Astrocyte of the hippocampus (primary cell): ENCODE measurements around the gene CDH4.

Source experiments
- DNase-seq: peaks from one replicate; pipeline ENCODE4 v3.0.0; 2011; ENCODE audit warnings: low read depth, low spot score

The CDH4 gene

DNA sequence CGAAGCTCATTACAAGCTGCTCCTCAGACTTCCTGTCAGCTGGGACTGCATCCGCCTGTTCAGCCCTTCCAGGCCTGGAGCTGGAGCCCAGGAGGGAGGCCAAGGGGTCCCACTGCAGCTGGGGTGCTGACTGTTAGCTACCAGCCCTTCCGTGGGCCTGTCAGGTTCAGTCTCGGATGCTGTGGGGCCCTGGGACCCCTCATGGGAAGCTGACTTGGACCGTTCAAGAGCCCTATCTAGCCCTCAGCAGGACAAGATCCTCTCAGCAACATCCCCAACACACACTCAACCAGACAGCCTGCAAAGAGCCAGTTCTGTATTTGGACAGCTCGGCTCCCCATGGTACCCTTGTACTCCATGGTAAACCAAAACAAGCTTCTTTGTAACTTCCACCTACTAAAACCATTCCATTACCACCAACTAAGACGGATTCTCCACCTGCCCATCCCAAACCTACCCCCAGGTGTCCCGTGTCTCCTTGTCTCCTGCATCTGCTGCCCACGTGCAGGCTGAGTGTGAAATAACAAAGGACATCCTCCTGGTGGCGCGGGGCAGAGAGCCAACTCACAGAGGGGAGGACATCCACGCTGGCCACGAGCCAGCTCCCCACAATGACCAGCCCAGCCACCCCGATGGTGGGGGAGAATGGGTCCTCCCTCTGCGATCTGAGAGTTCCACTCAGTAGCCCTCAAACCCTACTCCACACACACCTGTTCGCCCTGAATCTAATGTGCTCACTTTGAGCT is 702.4 kb downstream of the CDH4 start:
- DNase-seq = no peak

DNA sequence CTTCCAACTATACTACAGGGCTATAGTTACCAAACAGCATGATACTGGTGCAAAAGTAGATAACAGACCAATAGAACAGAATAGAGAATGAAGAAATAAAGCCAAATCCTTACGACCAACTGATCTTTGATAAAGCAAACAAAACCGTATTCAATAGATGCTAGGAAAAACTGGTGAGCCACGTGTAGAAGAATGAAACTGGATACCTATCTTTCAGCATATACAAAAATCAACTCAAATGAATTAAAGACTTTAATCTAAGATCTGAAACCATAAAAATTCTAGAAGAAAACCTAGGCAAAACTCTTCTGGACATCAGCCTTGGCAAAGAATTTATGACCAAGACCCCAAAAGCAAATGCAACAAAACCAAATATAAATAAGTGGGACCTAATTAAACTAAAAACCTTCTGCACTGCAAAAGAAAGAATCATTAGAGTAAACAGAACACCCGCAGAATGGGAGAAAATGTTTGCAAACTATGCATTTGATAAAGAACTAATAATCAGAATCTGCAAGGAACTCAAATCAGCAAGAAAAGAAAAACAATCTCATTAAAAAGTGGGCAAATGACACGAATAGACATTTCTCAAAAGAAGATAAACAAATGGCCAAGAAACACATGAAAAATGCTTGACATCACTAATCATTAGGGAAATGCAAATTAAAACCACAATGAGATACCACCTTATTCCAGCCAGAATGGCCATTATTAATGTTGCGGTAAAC is 703.8 kb downstream of the CDH4 start:
- DNase-seq = no peak

GRCh38 chr20:61956396-61957342 is 704.6 kb downstream of the CDH4 start:
- DNase-seq = peak; percentile 37

- no peak for DNase-seq
Measured at GRCh38 chr20:61957961-61958715, 706.1 kb downstream of the CDH4 start.

DNA sequence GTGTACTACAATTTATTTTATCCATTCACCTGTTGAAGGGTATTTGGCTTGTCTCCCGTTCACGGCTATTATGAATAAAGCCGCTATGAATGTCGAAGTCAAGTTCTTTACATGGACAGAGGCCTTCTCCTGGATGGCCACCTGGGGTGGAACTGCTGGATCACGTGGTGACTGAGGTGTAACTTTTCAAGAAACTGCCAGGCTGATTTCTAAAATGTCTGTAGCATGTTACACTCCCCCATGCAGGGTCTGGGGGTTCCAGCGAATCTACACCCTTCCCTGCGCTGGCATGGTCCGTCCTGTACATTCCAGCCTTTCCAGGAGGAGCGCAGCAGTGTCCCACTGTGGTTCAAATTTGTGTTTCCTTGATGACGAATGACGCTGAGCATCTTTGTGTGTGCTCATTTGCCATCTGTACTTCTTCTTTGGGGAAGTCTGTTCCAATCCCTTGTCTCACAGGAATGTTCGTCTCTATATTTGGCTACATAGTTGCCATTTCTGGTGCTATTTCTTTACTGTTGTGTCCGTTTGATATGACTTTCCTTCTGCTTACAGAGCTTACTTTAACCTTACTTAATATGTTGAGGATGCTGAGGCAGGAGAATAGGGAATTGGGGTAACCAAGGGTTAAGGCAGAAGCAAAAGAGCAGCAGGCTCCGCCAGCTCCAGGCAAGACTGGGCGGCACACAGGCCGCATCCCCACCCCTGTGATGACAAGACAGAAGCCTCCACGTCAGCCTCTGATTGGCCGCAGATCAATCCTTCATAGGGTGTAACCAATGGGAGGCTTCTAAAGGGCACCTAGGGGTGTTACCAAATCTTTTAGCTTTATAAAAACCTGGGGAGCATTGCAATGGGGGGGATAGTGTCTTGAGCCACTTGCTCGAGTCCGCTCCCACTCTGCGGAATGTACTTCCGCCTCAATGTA is 707.0 kb downstream of the CDH4 start:
- no peak for DNase-seq

GRCh38 chr20:61960836-61961235 is 708.8 kb downstream of the CDH4 start:
- no peak for DNase-seq

DNA sequence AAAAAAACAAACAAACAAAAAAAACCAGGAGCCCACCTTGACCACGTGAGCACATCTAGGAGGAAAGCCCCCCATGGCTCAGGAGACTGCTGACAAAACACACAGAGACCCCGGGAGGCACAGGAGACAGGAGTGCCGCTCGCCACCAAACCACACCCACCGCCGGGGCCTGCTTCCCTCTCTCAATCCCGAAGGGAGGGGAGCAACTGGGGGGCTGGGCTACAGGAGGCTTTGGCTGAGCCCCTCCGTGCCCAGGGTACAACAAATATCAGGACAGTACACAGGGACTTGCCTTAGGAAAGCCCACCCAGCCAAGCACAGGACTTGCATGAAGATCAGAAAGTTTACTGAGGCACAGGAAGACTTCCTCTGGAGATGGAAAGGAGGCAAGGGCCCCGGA is 711.1 kb downstream of the CDH4 start:
- DNase-seq = no peak

DNA sequence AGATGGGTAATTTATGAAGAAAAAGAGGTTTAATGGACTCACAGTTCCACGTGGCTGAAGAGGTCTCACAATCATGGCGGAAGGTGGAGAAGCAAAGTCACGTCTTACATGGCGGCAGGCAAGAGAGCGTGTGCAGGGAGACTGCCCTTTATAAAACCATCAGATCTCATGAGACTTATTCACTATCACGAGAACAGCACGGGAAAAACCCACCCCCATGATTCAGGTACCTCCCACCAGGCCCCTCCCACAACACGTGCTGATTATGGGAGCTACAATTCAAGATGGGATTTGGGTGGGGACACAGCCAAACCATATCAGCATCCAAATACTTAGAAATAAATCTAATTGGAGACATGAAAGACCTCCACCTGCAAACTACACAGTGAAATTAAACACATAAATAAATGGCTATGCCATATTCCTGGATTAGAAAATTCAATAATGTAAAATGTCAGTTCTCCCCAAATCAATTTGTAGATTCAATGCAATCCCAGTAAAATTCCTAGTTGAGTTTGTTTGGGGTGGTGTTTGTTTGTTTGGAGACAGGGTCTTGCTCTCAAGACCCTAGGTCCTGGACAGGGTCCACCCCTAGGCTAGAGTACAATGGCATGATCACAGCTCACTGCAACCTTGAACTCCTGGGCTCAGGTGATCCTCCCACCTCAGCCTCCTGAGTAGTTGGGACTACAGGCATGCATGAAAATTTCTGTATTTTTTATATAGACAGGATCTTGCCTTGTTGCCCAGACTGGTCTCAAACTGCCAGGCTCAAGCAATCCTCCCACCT is 712.0 kb downstream of the CDH4 start:
- DNase-seq = no peak

DNA sequence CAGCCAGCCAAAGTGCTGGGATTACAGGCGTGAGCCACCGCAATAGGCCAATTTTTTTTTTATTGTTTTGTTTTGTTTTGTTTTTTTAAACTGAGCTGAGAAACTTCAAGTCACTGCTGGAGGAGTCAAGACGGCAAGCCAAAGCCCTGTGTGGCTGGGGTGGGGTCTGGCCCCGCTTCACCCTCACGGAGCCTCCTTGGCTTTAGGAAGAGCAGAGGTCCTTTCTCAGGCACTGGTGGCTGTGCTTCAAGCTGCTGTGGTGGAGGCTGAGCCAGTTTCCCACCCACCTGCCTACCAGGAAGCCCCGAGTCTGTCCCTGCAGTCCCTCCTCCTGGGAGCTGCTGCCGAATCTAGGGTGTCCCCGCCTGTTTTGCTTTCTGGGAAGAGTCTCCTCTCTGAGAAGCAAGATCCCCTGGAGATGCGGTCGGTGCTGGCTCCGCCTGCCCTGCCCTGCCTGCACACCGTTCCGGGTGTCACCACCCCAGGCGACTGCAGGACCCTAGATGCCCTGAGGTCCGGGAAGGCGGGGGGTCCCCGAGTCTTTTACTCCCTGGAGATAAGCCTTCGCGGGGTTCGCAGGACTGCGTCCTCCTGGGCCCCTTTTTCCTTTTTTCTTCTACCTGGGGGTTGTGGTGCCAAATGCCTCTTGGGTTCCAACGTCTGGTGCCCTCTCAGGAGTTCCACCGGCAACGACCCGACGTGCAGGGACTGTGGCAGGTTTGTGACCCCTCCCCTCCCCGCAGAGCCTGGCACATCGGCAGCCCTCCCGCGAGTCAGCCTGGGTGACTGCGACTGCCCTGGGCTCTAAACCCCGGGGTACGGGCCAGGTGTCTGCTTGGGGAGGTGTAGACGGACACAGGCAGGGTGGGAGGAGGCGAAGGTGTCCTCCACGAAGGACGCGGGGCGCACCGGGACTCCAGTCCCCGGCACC is 712.9 kb downstream of the CDH4 start:
- DNase-seq = no peak

DNA sequence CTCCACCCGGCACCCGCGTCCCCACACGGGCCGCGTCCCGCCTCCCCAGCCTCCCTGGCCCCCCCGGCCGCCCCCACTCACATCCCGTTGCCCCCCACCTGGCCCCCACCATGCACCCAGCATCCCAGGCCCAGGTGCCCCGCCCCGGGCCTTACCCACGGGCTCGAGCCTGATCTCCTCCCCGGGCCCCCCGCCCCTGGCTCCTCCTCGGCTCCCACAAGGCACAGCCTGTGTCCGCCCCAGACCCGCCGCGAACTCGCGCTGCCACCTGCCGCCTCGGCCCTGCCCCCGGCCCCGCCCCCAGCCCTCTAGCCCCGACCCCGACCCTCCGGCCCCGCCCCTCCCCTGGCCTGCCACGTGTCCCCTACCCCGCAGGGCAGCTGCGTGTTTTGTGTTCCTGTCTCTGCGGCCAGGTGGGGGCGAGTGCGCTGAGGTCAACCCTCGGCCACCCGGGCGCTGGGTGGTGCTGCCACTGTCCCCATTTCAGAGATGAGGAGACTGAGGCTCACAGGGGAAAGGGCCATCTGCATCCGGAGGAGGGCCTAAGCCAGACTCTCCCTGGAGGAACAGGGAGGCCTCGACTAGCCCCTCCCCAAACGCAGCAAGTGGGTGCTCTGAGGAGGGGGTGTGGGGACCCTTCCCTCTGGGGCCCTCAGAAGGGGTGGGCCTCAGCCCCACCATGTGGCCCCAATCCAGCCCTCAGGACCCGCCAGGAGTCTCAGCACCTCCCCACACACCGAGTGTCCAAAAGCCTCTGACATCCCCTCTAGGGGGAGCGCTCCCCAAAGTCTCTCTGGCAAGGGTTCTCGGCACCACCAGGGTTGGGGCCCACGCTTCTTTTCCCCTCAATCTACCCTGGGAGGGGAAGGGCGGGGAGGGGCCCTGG is 713.8 kb downstream of the CDH4 start:
- DNase-seq = no peak

- DNase-seq = no peak
Measured at GRCh38 chr20:61966492-61967244, 714.6 kb downstream of the CDH4 start.

GRCh38 chr20:61967300-61967699 is 715.2 kb downstream of the CDH4 start:
- DNase-seq = no peak

GRCh38 chr20:61968036-61968810 is 716.2 kb downstream of the CDH4 start:
- no peak for DNase-seq

DNA sequence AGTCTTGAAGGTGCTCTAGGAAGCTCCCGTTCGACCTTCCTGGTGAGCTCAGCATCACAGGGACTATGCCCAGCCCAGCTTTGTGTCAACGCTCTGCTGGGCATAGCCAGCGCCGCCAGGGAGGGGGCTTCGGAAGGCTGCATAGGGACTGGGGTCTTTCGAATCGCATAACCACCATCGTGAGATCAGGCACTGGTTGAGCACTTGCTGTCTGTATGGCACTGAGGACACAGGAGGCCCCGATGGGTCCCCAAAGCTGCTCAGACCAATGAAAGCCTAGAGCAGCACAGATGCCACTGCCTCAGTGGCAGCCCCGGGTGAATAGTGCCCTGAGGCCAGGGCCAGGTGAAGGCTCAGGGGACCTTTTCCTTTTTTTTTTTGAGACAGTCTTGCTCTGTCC is 716.9 kb downstream of the CDH4 start:
- DNase-seq = no peak

DNA sequence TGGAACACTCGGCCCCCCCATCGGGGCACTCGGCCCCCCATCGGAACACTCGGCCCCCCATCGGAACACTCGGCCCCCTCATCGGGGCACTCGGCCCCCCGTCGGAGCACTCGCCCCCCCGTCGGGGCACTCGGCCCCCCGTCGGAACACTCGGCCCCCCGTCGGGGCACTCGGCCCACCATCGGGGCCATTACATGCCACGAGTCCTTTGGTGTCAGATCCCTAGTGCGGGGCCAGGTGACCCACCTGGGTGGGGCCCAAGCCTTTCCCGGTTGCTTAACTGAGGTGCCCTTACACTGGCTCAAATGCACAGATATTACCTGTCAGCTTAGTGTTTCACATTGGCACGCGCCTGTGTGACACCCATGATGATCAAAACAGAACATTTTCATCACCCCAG is 717.7 kb downstream of the CDH4 start:
- DNase-seq = no peak

DNA sequence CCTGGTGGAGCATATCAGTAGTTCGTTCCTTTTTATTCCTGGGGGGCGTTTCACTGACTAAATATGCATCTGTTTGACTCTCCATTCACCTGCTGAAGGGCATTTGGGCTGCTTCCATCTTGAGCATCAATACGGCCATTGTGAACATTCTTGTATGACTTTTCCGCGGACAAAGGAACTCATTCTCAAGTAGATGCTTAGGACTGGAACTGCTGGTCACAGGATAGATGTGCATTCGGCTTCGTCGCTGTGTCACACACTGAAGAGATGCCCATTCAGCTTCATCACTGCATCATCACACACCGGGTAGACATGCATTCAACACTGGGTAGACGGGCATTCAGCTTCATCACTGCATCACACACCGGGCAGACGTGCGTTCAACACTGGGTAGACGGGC is 718.3 kb downstream of the CDH4 start:
- DNase-seq = no peak
